Measurements from ENCODE around the gene TP53.
A peak's percentile ranks its signal among the peaks of the same experiment; 100 is the strongest.
"Not testable (repeated sequence)": the region's sequence is repeated elsewhere in the genome, so short reads cannot be mapped to it uniquely, and the experiment has no call there.

TP53 gene

DNA sequence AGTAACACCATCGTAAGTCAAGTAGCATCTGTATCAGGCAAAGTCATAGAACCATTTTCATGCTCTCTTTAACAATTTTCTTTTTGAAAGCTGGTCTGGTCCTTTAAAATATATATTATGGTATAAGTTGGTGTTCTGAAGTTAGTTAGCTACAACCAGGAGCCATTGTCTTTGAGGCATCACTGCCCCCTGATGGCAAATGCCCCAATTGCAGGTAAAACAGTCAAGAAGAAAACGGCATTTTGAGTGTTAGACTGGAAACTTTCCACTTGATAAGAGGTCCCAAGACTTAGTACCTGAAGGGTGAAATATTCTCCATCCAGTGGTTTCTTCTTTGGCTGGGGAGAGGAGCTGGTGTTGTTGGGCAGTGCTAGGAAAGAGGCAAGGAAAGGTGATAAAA is 14.1 kb downstream of the TP53 start:
- DNase-seq = no peak

DNA sequence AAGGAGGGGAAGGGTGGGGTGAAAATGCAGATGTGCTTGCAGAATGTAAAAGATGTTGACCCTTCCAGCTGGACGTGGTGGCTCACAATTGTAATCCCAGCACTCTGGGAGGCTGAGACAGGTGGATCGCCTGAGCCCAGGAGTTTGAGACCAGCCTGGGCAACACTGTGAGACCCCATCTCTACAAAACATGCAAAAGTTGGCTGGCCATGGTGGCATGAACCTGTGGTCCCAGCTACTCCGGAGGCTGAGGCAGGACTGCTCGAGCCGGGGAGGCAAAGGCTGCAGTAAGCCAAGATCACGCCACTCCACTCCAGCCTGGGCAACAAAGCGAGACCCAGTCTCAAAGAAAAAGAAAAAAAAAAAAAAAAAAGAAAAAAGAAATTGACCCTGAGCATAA is 18.8 kb downstream of the TP53 start:
- DNase-seq = no peak

DNA sequence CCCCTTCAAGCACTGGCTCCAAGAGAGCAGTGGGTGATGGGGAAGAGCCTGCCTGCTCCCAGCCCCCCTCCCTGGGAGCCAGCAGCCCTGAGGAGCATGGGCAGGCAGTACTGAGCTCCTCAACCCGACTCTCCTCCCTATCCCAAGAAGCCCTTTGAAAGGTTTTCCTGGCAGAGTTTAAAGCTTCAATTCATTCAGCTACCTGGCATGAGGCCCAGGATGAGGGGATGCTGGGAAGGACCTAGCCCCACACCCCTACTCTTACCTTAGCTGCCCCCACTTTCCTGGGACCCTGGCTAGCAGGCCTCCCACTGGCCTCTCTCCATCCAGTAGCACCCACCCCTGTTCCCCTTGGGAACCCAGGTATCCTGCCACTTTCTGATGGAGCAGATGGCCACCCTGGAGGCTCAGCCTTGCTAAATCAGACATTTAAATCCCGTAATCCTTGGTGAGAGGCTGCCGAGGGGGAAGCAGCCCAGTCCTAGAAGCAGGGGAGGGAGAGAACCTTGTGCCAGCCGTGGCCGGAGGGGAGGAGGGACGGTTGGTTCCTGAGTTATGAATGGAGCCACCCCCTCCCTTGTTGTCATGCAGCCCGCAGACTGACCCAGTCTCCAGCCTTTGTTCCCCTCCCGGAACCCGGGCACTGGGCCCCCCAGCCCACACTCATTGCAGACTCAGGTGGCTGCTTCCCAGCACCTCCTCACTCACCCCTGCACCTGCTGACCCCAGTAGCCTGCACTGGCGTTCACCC is 19.5 kb downstream of the TP53 start:
- DNase-seq = no peak

DNA sequence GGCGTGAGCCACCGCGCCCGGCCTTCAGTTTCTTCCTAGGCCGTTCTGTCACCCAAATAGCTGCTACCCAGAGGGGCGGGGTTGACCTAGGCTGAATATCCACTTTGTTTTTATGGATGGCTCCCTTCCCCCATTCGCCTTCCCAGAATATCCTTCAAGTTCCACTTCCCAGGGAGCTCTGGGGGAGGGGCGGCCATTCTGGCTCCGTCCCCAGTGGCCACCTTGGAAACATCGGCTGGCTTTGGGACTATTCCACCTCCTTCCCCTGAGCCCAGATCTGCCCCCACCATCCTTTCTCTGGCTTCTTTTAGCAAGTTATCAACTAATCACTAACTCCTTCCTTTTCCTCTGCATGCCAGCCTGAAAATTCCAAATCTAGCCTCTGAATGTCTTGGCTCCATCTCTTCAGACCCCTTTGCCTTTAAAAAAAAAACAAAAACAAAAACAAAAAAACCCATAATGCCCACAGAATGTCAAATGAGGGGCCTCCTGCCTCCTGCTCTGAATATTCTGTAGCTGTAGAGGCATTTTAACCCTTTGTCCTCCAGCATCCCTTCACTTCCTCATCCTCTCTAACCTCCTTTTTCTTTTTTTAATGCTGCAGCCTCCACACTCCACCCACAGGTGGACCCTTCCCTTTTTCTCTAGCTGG is 30.2 kb downstream of the TP53 start:
- DNase-seq = no peak

DNA sequence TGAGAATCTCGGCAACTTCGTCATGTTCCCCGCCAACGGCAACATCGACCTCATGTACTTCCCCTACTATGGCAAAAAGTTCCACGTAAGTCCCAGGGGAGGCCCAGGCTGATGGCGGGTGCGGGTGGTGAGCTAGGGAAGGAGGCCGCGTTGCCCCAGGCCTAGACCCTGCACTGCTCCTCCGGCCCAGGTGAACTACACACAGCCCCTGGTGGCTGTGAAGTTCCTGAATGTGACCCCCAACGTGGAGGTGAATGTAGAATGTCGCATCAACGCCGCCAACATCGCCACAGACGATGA is 31.8 kb downstream of the TP53 start:
- DNase-seq = no peak

DNA sequence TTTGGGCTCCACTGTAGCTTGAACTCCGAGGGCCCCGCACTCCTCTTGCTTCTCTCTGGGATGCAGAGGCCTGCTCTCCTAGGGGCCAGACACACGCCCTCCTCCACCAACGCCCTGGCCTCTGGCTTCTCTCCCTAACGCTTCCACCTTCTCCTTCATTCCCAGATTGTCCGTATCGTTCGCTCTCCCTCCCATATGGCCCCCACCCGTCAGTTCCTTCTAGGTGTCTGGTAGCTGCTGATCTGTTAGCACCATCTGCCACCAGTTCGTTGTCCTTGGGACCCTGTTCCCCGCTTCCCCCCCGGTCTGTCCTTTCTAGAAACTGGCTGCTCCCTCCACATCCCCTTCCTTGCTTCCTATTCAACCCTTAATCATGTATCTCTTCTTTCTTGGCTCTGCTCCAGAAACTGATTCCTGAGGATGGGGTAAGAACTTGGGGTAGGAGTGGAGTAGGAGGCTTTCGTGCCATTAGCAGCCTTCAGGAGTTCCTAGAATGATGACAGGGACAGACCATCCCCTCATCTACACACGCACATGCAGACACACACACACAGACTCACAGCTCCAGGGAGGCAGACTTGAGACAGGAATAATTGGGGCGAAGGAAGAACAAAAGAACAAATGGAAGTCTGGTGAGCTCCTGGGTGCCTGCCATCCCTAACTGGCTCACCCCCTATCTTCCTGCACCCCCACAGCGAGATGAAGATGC is 32.3 kb downstream of the TP53 start:
- DNase-seq = no peak

DNA sequence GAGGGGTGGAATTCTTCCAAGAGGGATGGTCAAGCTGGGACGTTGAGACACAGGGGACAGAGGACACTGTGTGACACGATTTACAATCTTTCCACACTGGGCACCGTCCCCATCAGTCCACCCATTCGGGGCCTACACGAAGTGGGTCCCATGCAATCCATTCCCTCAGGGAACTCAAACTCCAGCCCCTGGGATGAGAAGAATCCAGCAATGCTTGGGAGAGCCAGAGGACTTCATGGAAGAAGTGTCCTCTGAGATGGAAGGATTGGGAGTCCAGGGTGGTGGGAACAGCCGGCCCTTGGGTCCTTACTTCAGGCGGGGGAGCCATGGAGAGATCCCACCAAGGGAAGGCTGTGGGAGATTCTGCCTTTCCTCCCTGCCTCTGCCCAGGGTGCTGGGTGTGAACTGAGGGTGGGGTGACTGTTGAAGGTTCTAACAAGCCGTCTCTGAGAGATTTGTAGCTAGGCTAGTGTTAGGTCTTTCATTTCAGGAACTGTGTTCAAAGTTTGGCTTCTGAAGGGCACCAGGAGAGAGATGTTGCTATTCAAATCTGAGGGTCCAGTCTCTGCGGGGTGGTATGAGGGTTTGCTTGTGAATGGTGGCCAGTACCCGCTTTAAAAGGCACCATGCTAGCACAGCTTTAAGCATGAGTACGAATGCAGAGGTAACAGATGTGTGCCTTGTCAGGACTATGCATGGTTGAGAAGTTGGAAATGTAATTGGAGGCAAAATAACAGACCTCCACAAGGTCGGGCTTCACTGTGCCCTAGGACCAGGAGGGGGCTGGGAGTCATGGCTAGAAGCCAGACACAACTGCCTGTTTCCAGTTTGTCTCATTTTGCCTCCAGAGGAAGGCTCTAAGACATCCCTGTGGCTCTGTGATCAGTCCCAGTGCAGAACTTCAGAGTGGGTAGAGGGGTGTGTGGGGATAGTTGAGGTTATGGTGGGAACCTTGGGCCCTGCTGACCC is 34.6 kb downstream of the TP53 start:
- no peak for DNase-seq

DNA sequence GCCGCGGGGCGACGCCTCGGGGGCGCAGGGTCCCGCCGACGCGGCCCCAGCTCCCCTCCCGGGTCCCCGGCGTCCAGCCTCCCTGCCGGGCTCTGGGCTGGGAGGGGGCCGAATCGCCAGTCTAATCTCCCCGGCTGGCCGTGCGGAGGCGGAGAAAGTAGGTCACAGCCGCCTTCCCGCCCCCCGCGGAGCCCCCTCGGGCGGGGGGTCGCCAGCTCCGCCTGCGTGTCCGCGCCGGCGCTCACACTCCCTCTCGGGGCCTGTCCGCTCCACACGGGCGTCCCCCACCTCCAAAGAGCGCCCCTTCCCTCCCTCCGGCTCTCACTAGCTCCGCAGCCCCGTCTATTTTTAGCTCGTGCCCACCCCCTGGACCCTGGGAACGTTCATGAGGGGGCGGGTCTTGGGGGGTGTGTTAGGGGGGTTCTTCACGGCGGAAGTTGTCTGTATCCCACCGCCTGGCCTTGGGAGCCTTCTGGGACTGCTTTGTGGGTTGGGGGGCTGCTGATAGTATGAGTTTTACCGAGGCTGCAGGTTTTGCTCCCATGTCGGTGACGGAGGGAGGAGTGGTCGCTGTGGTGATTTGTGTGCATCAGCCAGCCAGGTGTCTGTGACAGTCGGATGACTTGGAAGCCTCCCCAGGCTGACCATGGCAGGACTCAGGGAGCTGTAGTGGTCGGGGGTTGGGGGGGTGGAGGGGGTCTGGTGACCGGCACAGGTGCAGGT is 35.5 kb downstream of the TP53 start:
- DNase-seq = no peak

DNA sequence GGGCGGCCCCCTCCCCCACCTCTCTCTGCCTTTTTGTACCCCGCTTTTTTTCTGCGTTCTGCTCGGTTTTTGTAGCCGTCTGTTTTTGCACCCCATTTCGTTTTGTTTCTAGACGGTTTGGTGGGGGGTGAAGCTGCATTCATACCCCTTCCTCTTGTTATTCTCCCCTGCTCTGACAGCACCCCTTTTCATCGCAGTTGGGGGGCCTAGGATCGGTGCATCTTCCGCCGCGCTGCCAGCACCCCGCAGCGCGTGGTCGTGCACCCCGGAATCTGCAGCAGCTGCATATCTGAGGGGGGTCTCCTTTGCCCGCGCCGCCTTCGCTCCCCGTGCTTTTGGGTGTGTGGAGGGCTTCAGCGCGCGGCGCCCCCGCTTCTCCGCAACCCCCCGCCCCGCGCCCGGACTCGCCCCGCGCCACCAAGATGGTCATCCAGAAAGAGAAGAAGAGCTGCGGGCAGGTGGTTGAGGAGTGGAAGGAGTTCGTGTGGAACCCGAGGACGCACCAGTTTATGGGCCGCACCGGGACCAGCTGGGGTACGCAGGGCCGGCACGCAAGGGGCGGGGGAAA is 36.1 kb downstream of the TP53 start:
- DNase-seq = no peak

DNA sequence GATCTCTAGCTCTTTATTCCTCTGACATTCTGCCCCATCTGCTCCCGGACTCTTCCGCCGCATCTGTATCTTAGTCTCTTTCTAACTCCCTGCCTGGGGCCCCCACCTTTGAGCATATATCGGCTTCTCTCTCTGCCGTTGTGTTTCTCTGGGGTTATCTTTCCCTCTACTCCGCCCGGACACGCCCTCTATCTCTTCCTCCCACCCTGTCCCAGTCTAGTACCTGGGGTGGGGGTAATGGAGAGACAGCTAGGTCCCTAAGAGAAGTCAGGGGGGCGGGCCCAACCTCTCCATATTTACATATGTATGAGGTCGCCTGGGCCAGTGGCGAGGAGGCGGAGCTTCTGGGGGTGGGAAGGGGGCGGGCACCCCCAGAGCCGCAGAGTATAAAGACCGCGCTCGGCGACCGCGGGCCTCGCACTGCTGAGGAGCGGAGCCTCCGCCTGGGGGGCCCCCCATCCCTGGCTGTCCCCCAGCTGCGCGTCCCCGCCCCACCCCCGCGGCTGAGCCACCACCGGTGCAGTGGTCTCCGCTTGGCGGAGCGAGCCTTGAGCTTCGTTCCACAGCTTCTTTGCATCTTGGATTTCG is 36.7 kb downstream of the TP53 start, which contains the start of gene ATP1B2:
ATP1B2 (plus strand) TSS at position 418 of the 588 bp plus-strand sequence. CDS start 593 bp downstream, outside the sequence.
- DNase-seq = no peak

DNA sequence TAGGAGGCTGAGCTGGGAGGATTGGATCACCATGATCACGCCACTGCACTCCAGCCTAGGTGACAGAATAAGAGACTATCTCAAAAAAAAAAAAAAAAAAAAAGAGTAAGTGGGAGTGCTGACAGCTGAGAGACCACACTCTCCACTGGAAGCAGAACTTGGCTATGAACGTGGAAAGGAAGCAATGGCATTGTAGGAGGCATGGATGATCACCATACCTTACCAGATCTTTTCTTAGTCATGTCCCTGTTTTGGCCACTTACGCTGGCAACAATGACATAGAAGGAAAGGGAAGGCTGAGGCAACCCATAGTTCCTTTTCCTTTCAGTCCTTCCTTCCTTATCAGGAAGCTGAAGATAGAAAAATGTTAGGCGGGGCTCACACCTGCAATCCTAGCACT is 40.3 kb downstream of the TP53 start:
- no peak for DNase-seq

DNA sequence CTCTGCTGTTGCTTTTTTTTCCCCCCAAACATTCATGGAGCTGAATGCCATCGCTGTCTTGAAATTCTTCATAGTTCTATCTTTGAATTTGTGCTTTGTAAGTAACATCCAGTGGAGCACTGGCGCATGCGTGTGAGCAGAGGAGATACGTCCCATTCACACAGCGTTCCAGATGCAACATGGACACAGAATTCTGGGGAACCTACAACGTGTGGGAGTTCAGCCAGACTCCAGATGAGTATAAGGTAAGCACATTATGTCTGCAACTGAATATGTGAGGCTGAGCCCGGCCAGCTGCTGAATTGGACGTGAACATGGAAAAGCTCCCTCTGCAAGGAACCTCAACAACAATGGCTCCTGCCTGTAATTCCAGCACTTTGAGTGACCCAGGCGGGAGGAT is 40.8 kb downstream of the TP53 start:
- DNase-seq = no peak

DNA sequence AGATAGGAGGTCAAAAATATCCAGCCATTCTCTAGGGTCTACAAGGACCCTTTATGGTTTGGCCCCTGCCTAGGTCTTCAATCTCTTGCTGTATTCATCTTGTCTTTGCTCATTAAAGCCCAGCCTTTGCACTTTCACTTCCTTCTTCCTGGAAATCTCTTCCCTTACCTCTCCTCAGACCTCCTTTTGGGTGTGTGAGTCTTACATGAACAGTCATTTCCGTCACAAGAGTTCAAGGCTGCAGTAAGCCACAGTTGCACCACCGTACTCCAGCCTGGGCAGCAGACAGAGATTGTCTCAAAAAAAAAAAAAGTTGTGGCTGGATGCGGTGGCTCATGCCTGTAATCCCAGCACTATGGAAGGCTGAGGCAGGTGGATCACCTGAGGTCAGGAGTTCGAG is 42.5 kb downstream of the TP53 start:
- peak; percentile 59 for DNase-seq

DNA sequence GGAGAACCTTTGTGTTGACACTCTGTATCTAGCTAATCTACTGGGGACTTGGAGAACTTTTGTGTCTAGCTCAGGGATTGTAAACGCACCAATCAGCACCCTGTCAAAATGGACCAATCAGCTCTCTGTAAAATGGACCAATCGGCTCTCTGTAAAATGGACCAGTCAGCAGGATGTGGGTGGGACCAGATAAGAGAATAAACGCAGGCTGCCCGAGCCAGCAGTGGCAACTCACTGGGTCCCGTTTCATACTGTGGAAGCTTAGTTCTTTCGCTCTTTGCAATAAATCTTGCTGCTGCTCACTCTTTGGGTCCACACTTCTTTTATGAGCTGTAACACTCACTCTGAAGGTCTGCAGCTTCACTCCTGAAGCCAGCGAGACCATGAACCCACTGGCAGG is 45.7 kb downstream of the TP53 start:
- not testable (repeated sequence) for DNase-seq

DNA sequence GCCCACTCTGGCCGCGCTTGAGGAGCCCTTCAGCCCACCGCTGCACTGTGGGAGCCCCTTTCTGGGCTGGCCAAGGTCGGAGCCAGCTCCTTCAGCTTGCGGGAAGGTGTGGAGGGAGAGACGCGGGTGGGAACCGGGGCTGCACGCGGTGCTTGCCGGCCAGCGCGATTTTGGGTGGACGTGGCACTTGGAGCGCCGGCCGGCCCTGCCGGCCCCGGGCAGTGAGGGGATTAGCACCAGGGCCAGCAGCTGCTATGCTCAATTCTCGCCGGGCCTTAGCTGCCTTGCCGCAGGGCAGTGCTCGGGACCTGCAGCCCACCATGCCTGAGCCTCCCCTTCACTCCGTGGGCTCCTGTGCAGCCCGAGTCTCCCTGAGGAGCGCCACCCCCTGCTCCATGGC is 46.5 kb downstream of the TP53 start:
- no peak for DNase-seq

DNA sequence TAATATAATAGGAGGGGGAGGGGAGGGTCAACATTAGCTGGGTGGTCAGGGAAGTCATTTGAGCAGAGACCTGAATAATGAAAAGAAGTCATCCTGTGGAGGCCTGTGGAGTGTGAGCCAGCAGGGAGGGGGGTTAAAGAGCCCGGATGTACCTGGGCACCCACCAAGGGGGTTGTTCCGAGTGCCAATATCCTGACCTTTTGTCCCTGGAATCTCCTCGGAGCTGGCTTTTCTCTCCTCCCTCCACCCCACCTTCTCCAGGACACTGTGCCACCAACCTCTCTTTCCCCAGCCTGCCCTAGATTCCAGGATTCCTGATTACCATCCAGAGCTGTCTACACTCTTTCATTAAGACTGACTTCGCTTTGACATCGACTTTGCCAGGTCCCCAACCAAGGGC is 51.1 kb downstream of the TP53 start:
- DNase-seq = no peak

DNA sequence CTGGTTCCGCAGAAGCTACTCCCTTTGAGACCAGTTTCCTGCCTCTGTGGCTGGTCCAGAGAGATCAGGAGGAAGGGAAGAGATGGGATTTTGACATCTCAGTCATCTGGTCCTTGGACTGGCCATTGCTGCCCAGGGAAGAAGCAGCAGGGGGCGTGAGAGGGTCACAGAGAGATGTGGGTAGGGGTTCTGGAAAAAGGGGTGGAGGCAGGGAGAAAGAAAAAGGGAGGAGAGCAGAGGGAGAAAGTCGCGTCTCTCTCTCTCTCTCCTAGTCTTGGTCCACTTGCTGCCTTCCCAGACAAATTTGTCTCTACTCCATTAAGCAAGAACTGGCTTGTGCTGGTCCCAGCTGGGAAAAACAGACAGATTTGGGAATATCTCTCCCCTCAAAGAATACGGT is 52.9 kb downstream of the TP53 start:
- no peak for DNase-seq

DNA sequence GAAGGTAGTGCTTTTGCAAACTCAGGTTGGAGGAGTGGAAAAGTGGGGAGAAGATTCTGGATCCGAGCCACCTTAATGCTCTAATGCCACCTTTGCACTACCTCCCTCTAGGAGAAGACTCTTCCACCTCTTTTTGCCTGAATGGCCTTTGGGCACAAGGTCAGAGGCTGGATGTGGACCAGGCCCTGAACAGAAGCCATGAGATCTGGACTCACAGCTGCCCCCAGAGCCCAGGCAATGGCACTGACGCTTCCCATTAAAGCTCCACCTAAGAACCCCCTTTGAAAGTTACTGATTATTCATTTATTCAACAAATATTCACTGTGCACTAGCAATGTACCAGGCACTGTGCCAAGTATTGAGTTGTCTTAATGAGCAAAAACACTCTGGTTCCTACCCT is 54.2 kb downstream of the TP53 start:
- no peak for DNase-seq

DNA sequence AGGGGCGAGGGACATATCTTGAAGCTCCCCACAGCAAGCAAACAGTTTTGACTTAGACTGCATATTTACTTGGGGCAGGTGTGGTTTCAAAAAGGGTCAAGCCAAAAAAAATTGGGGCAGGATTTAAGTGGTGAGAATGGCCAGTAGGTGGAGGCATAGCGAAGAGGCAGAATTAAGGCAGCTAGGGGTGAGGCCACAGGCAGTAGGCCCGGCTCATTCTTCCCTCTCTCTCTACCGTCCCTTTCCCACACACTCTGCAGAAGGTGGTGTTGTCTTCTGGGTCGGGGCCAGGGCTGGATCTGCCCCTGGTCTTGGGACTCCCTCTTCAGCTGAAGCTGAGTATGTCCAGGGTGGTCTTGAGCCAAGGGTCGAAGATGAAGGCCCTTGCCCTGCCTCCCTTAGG is 54.8 kb downstream of the TP53 start:
- DNase-seq = no peak

DNA sequence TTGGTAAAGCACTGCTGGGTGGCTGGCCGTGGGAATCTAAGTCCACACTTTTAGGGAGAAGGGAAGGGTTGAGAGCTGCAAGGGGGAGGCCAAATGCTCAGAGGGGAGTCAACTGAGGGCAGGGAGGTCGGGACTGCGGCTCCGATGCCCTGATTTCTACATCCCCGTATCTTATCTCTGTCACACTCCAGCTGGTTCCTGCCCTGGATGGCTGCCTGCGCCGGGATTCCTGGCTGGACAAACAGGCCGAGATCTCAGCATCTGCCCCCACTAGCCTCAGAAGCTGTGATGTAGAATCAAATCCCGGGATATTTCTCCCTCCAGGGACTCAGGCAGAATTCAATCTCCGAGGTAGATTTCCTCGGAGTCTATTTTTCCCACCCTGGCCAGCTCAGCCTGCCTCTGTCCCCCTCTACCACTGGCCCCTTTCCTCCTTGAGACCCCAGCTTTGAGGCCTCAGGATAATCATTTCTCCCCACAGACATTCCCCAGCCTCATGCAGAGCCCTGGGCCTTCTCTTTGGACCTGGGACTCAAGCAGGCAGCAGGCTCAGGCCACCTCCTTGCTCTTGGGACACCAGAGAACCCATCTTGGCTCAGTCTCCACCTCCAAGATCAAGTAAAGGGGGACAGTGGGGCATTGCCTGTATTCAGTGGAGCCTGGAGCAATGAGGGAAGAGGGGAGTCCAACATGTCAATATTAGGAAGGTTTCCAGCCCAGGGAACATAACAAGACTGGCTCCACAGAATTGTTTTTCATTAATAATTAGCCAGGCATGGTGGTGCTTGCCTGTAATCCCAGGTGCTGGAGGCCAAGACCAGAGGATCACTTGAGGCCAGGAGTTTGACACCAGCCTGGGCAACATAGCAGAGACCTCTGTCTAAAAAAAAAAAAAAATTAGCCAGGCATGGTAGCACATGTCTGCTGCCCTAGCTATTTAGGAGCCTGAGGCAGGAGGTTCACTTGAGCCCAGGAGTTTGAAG is 55.6 kb downstream of the TP53 start:
- DNase-seq = no peak

Data from SIG-M5 (cell line).